ENCODE data around the gene KIAA0825.
A peak's percentile ranks its signal among the peaks of the same experiment; 100 is the strongest.

The KIAA0825 gene

GRCh38 chr5:94551858-94552257 lies 66.5 kb downstream of the KIAA0825 start:
- no peak overlapping the region for H3K4me3 ChIP-seq (ENCODE audit: low read length)
- DNase-seq (ENCODE audit: low read depth) = no peak
- TF ChIP-seq CTCF (conservative IDR thresholded peaks at IDR 0.05; ENCODE audit: low read length) = no peak

GRCh38 chr5:94545870-94546625 lies 72.4 kb downstream of the KIAA0825 start:
- no peak overlapping the region for H3K4me3 ChIP-seq (ENCODE audit: low read length)
- no peak for TF ChIP-seq CTCF (conservative IDR thresholded peaks at IDR 0.05; ENCODE audit: low read length)
- DNase-seq (ENCODE audit: low read depth) = no peak

GRCh38 chr5:94544875-94545547 lies 73.4 kb downstream of the KIAA0825 start:
- no peak for TF ChIP-seq CTCF (conservative IDR thresholded peaks at IDR 0.05; ENCODE audit: low read length)
- no peak for DNase-seq (ENCODE audit: low read depth)
- H3K4me3 ChIP-seq (ENCODE audit: low read length) = no peak overlapping the region

- peak; percentile 24 for DNase-seq (ENCODE audit: low read depth)
- H3K4me3 ChIP-seq (ENCODE audit: low read length) = no peak overlapping the region
- TF ChIP-seq CTCF (conservative IDR thresholded peaks at IDR 0.05; ENCODE audit: low read length) = no peak
These were observed 74.3 kb downstream of the KIAA0825 start for GRCh38 chr5:94544031-94544650.

- no peak for TF ChIP-seq CTCF (conservative IDR thresholded peaks at IDR 0.05; ENCODE audit: low read length)
- DNase-seq (ENCODE audit: low read depth) = no peak
- H3K4me3 ChIP-seq (ENCODE audit: low read length) = no peak overlapping the region
These were observed 77.4 kb downstream of the KIAA0825 start for GRCh38 chr5:94540856-94541494.

GRCh38 chr5:94538260-94538659 lies 80.1 kb downstream of the KIAA0825 start:
- H3K4me3 ChIP-seq (ENCODE audit: low read length) = no peak overlapping the region
- no peak for TF ChIP-seq CTCF (conservative IDR thresholded peaks at IDR 0.05; ENCODE audit: low read length)
- no peak for DNase-seq (ENCODE audit: low read depth)
